Upper lobe of left lung (tissue), 6 donors: ENCODE results near the gene ITPRIP. TPM values are rescaled to one million over a fixed set of nuclear protein-coding genes. Genes with fewer than 3 reads are reported as not detected.

Experiments
- ATAC-seq, 2 donors: fragments of 200-7000 bp; cut with Tn5 transposase; one replicate each; pipeline ENCODE4 v1.9.1; 2022; ENCODE audit warnings: mild to moderate bottlenecking in 2 of 2, moderate library complexity in 2 of 2; ENCODE audit not compliant: low FRiP score in 2 of 2
- DNase-seq, 2 donors: peaks; one replicate each; pipeline ENCODE4 v3.0.0-alpha.2; 2019 to 2020
- H3K27ac ChIP-seq, 4 donors: fragments of 200-600 bp; sonication (generic); one replicate each; pipeline ENCODE4 v1.5.1; 2016 to 2019
- H3K27me3 ChIP-seq, 4 donors: fragments of 200-600 bp; sonication (generic); one replicate each; pipeline ENCODE4 v1.5.1; 2017 to 2019
- H3K36me3 ChIP-seq, 4 donors: fragments of 200-600 bp; sonication (generic); one replicate each; pipeline ENCODE4 v1.5.1; 2016 to 2019
- H3K4me1 ChIP-seq, 4 donors: fragments of 200-600 bp; sonication (generic); one replicate each; pipeline ENCODE4 v1.5.1; 2018 to 2019
- H3K4me3 ChIP-seq, 4 donors: fragments of 200-600 bp; sonication (generic); one replicate each; pipeline ENCODE4 v1.5.1; 2017 to 2019; ENCODE audit warnings: mild to moderate bottlenecking in 2 of 4, moderate library complexity in 1 of 4
- H3K9me3 ChIP-seq, 4 donors: fragments of 200-600 bp; sonication (generic); one replicate each; pipeline ENCODE4 v1.5.1; 2018 to 2019
- CTCF ChIP-seq, 6 experiments: fragments of 450-650 bp in 4 of 6; fragments of 200-600 bp in 2 of 6; sonication (generic) in 2 of 6; IDR thresholded peaks; one replicate each; pipeline ENCODE4 v1.5.1; 2016 to 2019; ENCODE audit warnings: antibody characterized with exemption in 6 of 6
- EP300 ChIP-seq, 4 donors: sonication (generic); formaldehyde crosslinking; IDR thresholded peaks; one replicate each; pipeline ENCODE4 v1.5.1; 2017; ENCODE audit warnings: antibody characterized with exemption in 4 of 4, control low read depth in 2 of 4
- POLR2A ChIP-seq, 4 donors: fragments of 450-650 bp; IDR thresholded peaks; one replicate each; pipeline ENCODE4 v1.5.1; 2016 to 2017; ENCODE audit warnings: antibody characterized with exemption in 4 of 4, mild to moderate bottlenecking in 2 of 4
- POLR2AphosphoS5 ChIP-seq, 2 donors: sonication (generic); formaldehyde crosslinking; IDR thresholded peaks; one replicate each; pipeline ENCODE4 v1.5.1; 2017; ENCODE audit warnings: antibody characterized with exemption in 2 of 2
- WGBS, 2 donors: methylation state at CpG; one replicate each; pipeline ENCODE4 v1.1.5; 2017 to 2018; 5-methylcytosine and 5-hydroxymethylcytosine counted together
- total RNA-seq, 6 donors: library from RNA; depleted of rRNA in 4 of 6; stranded (reverse); fragments of >200 nt in 4 of 6; gene quantifications; one replicate each; pipeline versions ENCODE4 v1.1.0 to v1.2.1, GENCODE V29; 2016 to 2021
- donor health status: DM: no; HTN: no; CAD: no; lungs with moderate emphysema.
- donor health status: DM: no; HTN: yes; CAD: no; lungs with severe emphysema.

ITPRIP gene
- total RNA-seq, 6 donors from 2014 or later, result 28.3 to 86.2 (median 34.4) TPM

DNA sequence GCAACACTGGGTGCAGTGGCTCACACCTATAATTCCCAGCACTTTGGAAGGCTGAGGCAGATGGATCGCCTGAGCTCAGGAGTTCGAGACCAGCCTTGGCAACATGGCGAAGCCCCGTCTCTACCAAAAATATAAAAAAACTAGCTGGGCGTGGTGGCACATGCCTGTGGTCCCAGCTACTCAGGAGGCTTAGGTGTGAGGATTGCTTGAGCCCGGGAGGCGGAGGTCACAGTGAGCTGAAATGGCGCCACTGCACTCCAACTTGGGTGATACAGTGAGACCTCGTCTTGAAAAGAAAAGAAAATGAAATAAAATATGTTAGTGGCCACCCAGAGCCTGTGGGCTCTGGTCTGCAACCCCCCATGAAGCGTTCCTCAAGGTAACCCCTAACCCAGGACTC, 13.3 kb downstream of the ITPRIP start:
- DNase-seq (no peak), ATAC-seq (no peak)
- peaks cover 100% of the 10 kb centered on the region in 4 donors for H3K4me1 ChIP-seq
- H3K9me3 ChIP-seq, result no peaks in the 10 kb centered on the region
- WGBS, 2 donors, result 88 to 92% methylated on average over 10 of the region's 10 CpGs
- H3K27ac ChIP-seq, result peak overlapping the region; percentile 88 to 100 (median 94)
- peaks cover 0 to 9% (median 0%) of the 10 kb centered on the region in 4 donors for H3K36me3 ChIP-seq
- TF ChIP-seq POLR2AphosphoS5 (IDR thresholded peaks at IDR 0.05), result no peak
- no peak for TF ChIP-seq EP300 (IDR thresholded peaks at IDR 0.05)
- no peak for TF ChIP-seq CTCF (IDR thresholded peaks at IDR 0.05)
- TF ChIP-seq POLR2A (IDR thresholded peaks at IDR 0.05), result no peak
- H3K27me3 ChIP-seq, result no peaks in the 10 kb centered on the region
- H3K4me3 ChIP-seq, result no peak overlapping the region

DNA sequence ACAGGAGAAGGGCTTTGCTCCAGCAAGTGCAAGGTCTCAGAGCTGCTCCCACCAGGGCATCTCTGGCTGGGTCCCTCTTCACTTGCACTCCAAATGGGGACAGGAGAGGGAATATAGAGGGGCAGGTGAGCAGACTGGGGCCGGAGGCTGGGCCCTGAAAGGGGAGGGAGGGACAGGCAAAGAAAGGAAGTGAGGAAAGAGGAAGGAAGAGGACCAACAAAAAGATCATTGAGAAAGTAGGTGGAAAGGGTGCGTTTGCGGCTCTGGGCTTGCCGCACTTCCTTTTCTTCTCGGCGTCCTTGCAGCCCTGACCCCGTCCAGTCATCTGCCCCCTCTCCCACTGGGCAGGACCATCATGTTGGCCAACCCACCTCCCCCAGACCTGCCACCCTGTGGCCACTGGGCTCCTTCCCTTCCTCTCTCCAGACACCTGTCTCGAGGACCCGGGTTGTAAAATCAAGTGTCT, 14.0 kb downstream of the ITPRIP start:
- ATAC-seq, result peak; percentile 7 to 41
- peak overlapping the region; percentile 88 to 100 (median 94) for H3K27ac ChIP-seq

DNA sequence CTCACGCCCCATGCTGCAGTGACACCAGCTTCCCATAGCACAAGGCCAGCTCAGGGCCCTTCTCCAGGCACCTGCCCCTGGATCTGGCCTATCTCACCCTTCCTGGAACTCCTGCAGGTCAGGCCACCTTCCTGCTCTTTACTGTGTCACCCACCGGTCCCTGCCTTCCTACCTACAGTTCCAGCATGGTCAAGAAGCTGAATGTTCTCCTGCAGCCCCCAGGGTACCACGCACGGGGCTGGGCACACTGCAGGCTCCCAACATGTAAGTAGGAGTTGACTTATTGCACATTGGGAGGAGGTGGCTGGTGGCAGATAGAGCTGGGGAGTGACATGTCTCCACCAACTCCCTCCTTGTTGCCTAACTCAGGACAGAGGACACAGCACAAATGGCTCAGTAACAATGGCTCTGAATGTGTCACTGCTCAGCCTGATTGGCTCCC, 14.5 kb downstream of the ITPRIP start:
- no peak for ATAC-seq
- Histone ChIP-seq H3K27ac (peak overlapping the region; percentile 88 to 100 (median 94)), H3K4me1 (peaks cover 100% of the 10 kb centered on the region in 4 donors), H3K27me3 (no peaks in the 10 kb centered on the region), H3K9me3 (no peaks in the 10 kb centered on the region), H3K4me3 (no peak overlapping the region), H3K36me3 (peaks cover 0 to 9% (median 0%) of the 10 kb centered on the region in 4 donors)
- 76 to 88% methylated on average over 2 to 4 of the region's 4 CpGs for WGBS, 2 donors
- TF ChIP-seq POLR2A (IDR thresholded peaks at IDR 0.05) (no peak), POLR2AphosphoS5 (IDR thresholded peaks at IDR 0.05) (no peak), CTCF (IDR thresholded peaks at IDR 0.05) (no peak), EP300 (IDR thresholded peaks at IDR 0.05) (no peak)
- DNase-seq, result no peak

More for the DNA sequence above, 14.0 kb downstream of the ITPRIP start:
- peak in 1 of 2 donors; percentile 80 for DNase-seq
- 40 to 54% methylated on average over 9 of the region's 9 CpGs for WGBS, 2 donors
- H3K27me3 ChIP-seq, result no peaks in the 10 kb centered on the region
- H3K4me1 ChIP-seq, result peaks cover 100% of the 10 kb centered on the region in 4 donors
- H3K4me3 ChIP-seq, result no peak overlapping the region
- H3K36me3 ChIP-seq, result peaks cover 0 to 9% (median 0%) of the 10 kb centered on the region in 4 donors
- TF ChIP-seq POLR2AphosphoS5 (IDR thresholded peaks at IDR 0.05), result peak; percentile 61 to 69
- TF ChIP-seq CTCF (IDR thresholded peaks at IDR 0.05), result no peak
- peak in 1 of 4 donors; percentile 29 for TF ChIP-seq EP300 (IDR thresholded peaks at IDR 0.05)
- peak in 1 of 4 donors; percentile 14 for TF ChIP-seq POLR2A (IDR thresholded peaks at IDR 0.05)
- no peaks in the 10 kb centered on the region for H3K9me3 ChIP-seq

- Histone ChIP-seq H3K27me3 (no peaks in the 10 kb centered on the region), H3K4me1 (peaks cover 100% of the 10 kb centered on the region in 4 donors), H3K4me3 (no peak overlapping the region), H3K36me3 (peaks cover 0 to 12% (median 0%) of the 10 kb centered on the region in 4 donors), H3K9me3 (no peaks in the 10 kb centered on the region), H3K27ac (peak overlapping the region; percentile 88 to 100 (median 94))
- ATAC-seq, result no peak
- no peak for DNase-seq
- 80 to 95% methylated on average over 1 of the region's 1 CpG for WGBS, 2 donors
- TF ChIP-seq POLR2AphosphoS5 (IDR thresholded peaks at IDR 0.05) (no peak), POLR2A (IDR thresholded peaks at IDR 0.05) (no peak), EP300 (IDR thresholded peaks at IDR 0.05) (no peak)
These were observed 15.2 kb downstream of the ITPRIP start for GRCh38 chr10:104323085-104323484.

- Histone ChIP-seq H3K4me3 (no peak overlapping the region), H3K36me3 (peaks cover 0 to 12% (median 0%) of the 10 kb centered on the region in 4 donors), H3K27me3 (no peaks in the 10 kb centered on the region), H3K4me1 (peaks cover 100% of the 10 kb centered on the region in 4 donors), H3K9me3 (no peaks in the 10 kb centered on the region), H3K27ac (peak overlapping the region; percentile 88 to 100 (median 94))
- DNase-seq, result peak in 1 of 2 donors; percentile 79
- 17 to 40% methylated on average over 7 of the region's 7 CpGs for WGBS, 2 donors
- peak in 2 of 4 donors; percentile 72 to 83 for TF ChIP-seq EP300 (IDR thresholded peaks at IDR 0.05)
- peak; percentile 73 to 79 for TF ChIP-seq POLR2AphosphoS5 (IDR thresholded peaks at IDR 0.05)
- no peak for TF ChIP-seq CTCF (IDR thresholded peaks at IDR 0.05)
- peak in 1 of 2 donors; percentile 24 for ATAC-seq
These were observed 15.9 kb downstream of the ITPRIP start for GRCh38 chr10:104322416-104322782.
